Measurements from ENCODE around the gene CHMP1A.
A peak's percentile ranks its signal among the peaks of the same experiment; 100 is the strongest.

The CHMP1A gene

GRCh38 chr16:89602952-89603590, 54.4 kb downstream of the CHMP1A start:
- no peak for DNase-seq (ENCODE audit: low spot score)

GRCh38 chr16:89602273-89602951, 55.1 kb downstream of the CHMP1A start:
- DNase-seq (ENCODE audit: low spot score): peak; percentile 89

DNA sequence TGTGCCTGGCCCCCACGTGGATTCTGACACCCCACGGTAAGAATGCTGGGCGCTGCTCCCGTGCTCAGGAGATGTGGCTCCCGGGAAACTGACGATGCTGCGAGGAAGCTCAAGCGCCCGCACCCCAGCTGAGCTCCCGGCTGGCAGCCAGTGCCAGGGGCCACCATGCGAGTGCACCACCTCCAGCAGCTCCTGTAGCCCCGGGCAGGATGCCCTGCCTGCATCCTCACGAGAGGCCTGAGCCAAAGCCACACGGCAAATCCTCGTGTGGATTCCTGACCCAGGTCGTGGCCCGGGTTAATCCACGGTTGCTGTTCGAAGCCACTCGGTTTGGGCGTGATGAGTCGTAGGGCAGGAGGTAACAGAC, 55.6 kb downstream of the CHMP1A start:
- no peak for DNase-seq (ENCODE audit: low spot score)

- DNase-seq (ENCODE audit: low spot score): no peak
These were observed 56.6 kb downstream of the CHMP1A start for GRCh38 chr16:89600956-89601355.

- DNase-seq (ENCODE audit: low spot score): no peak
These were observed 57.1 kb downstream of the CHMP1A start for GRCh38 chr16:89600427-89600826.

- DNase-seq (ENCODE audit: low spot score): no peak
These were observed 57.6 kb downstream of the CHMP1A start for GRCh38 chr16:89599902-89600301.

DNA sequence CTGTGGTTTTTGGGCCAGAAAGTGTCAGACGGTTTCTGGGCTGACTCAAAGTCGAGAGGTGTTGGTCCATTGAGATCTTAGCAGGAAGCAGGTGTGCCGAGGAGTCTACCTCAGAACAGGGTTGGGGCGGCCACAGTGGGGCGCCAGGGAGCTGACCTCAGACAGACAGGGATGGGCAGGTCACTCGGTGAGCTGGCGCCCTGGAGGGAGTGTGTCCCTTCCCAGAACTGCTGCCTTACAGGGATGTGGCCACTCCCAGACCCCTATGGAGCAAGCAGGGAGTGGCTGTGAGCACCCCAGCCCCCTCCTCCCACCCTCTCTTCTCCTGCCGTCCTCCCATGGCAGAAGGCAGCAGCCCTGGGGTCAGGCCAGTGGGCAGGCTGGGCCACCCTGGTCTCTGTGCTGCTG, 58.1 kb downstream of the CHMP1A start:
- peak; percentile 74 for DNase-seq (ENCODE audit: low spot score)

DNA sequence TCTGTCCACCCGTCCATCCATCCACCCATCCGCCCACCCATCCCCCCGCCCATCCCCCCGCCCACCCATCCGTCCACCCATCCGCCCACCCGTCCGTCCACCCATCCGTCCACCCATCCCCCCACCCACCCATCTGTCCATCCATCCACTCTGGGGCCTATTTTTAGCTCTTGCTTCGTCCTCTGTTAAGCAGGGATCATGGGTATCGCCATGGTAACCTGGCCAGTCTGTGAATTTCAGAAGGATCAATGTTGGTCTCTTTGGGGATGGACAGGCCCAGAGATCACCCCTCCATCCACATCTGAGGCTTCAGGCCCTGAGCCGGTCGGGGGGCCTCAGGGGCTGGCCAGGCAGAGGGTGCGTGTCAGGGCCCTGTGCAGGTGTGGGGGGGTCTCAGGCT, 59.3 kb downstream of the CHMP1A start:
- no peak for DNase-seq (ENCODE audit: low spot score)

DNA sequence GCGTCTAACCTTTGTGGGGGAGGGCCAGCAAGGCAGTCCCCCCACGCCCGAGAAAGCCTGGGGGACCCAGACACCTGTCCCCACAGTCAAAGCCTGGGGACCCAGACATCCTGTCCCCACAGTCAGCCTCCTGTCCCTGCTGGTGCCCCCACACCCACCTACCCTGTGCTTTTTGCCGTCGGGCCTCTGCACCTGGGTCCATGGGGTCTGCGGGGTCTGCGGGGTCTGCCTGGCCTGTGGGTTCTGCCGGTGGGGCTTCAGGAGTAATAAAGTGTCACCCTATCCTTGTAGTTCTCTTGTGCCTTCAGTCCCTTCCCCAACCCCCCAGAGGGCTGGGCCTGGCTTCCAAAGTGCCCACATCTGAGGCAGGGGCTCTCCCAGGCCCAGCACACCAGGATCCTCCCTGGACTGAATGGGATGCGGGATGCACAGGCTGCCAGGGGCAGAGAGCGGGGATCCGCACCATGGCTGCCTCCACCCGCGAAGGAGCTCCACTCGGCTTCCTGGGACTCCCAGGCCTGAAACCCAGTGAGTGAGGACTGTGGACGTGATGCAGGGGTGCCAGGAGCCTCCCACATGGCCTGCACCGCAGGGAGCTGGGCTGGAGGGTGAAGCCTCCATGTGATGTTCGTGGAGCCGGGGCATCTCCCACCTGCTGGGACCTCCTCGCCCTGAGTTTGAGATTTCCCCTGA, 60.4 kb downstream of the CHMP1A start:
- no peak for DNase-seq (ENCODE audit: low spot score)

GRCh38 chr16:89596061-89596689, 61.3 kb downstream of the CHMP1A start:
- DNase-seq (ENCODE audit: low spot score): no peak

- DNase-seq (ENCODE audit: low spot score): no peak
These were observed 62.0 kb downstream of the CHMP1A start for GRCh38 chr16:89595330-89596060.

Measured in ecto neural progenitor cell (in vitro differentiated cells).